Osteoblast (primary cell): ENCODE measurements around the gene GRK1. TPM values are rescaled to one million over a fixed set of nuclear protein-coding genes. Genes with fewer than 3 reads are reported as not detected.
A peak's percentile ranks its signal among the peaks of the same experiment; 100 is the strongest.

Experiments used
- DNase-seq: peaks from one replicate; pipeline ENCODE4 v3.0.0; 2011; ENCODE audit warnings: low spot score, mixed read lengths; ENCODE audit not compliant: insufficient read length; ENCODE audit errors: missing footprints
- H2AFZ ChIP-seq: 2 replicates; pipeline ENCODE4 v1.6.0; 2011; ENCODE audit warnings: mild to moderate bottlenecking, low read length
- H3K27ac ChIP-seq: 2 replicates; pipeline ENCODE4 v1.5.1; 2011; ENCODE audit warnings: mild to moderate bottlenecking, low read depth, low read length, moderate library complexity
- H3K27me3 ChIP-seq: 2 replicates; pipeline ENCODE4 v1.6.0; 2012; ENCODE audit warnings: mild to moderate bottlenecking, control low read depth, inconsistent platforms, low read length, moderate library complexity; ENCODE audit not compliant: insufficient read depth
- H3K36me3 ChIP-seq: 2 replicates; pipeline ENCODE4 v1.5.1; 2011; ENCODE audit warnings: mild to moderate bottlenecking, low read length, control low read depth, moderate library complexity; ENCODE audit not compliant: insufficient read depth
- H3K4me1 ChIP-seq: 2 replicates; pipeline ENCODE4 v1.5.1; 2011; ENCODE audit warnings: mild to moderate bottlenecking, low read length, control low read depth, moderate library complexity; ENCODE audit not compliant: insufficient read depth
- H3K4me2 ChIP-seq: 2 replicates; pipeline ENCODE4 v1.6.0; 2011; ENCODE audit warnings: mild to moderate bottlenecking, low read length; ENCODE audit not compliant: insufficient read depth
- H3K4me3 ChIP-seq: fragments of 200-600 bp; sonication (generic); 3 replicates; pipeline ENCODE4 v1.5.1; 2012; ENCODE audit warnings: mild to moderate bottlenecking, low read length, inconsistent platforms; ENCODE audit not compliant: insufficient read depth
- H3K79me2 ChIP-seq: 2 replicates; pipeline ENCODE4 v1.6.0; 2012; ENCODE audit warnings: mild to moderate bottlenecking, low read length, control low read depth, inconsistent platforms; ENCODE audit not compliant: insufficient read depth
- H3K9me3 ChIP-seq: 2 replicates; pipeline ENCODE4 v1.5.1; 2011; ENCODE audit warnings: low read depth, low read length, control low read depth
- H4K20me1 ChIP-seq: 2 replicates; pipeline ENCODE4 v1.6.0; 2012; ENCODE audit warnings: mild to moderate bottlenecking, low read length, control low read depth; ENCODE audit not compliant: insufficient read depth
- CTCF ChIP-seq: IDR thresholded peaks from 2 replicates; pipeline ENCODE4 v1.5.1; 2011; ENCODE audit warnings: mild to moderate bottlenecking, low read depth, low read length, moderate library complexity; ENCODE audit errors: extremely low read depth
- total RNA-seq: library from RNA; depleted of rRNA; stranded (reverse); fragments of >200 nt; gene quantifications from 2 replicates; pipeline ENCODE4 v1.2.3, GENCODE V29; 2012

Gene GRK1
- total RNA-seq, 1 donor = not detected

GRCh38 chr13:113630296-113630695 lies 36.7 kb upstream of the GRK1 start:
- peaks cover 30% of the 10 kb centered on the region for H4K20me1 ChIP-seq
- no peak overlapping the region for H3K4me2 ChIP-seq
- peaks cover 14% of the 10 kb centered on the region for H3K4me1 ChIP-seq
- no peak overlapping the region for H3K4me3 ChIP-seq
- H2AFZ ChIP-seq = no peak overlapping the region
- H3K9me3 ChIP-seq = no peaks in the 10 kb centered on the region
- H3K79me2 ChIP-seq = peaks cover 59% of the 10 kb centered on the region
- no peak overlapping the region for H3K27ac ChIP-seq
- no peaks in the 10 kb centered on the region for H3K27me3 ChIP-seq
- DNase-seq = peak; percentile 44
- no peak for TF ChIP-seq CTCF
- peaks cover 45% of the 10 kb centered on the region for H3K36me3 ChIP-seq

- H3K4me3 ChIP-seq = no peak overlapping the region
- H3K4me2 ChIP-seq = no peak overlapping the region
- no peaks in the 10 kb centered on the region for H3K9me3 ChIP-seq
- peaks cover 9% of the 10 kb centered on the region for H3K4me1 ChIP-seq
- no peak overlapping the region for H3K27ac ChIP-seq
- peaks cover 26% of the 10 kb centered on the region for H4K20me1 ChIP-seq
- no peak overlapping the region for H2AFZ ChIP-seq
- H3K27me3 ChIP-seq = no peaks in the 10 kb centered on the region
- H3K36me3 ChIP-seq = peaks cover 49% of the 10 kb centered on the region
- H3K79me2 ChIP-seq = peaks cover 57% of the 10 kb centered on the region
- DNase-seq = no peak
- no peak for TF ChIP-seq CTCF
These were observed 36.2 kb upstream of the GRK1 start for GRCh38 chr13:113630804-113631203.

GRCh38 chr13:113631341-113632095 lies 35.5 kb upstream of the GRK1 start:
- peaks cover 22% of the 10 kb centered on the region for H4K20me1 ChIP-seq
- H3K36me3 ChIP-seq = peaks cover 56% of the 10 kb centered on the region
- no peak overlapping the region for H2AFZ ChIP-seq

More at GRCh38 chr13:113631341-113632095, 35.5 kb upstream of the GRK1 start:
- no peak for DNase-seq
- Histone ChIP-seq H3K4me2 (no peak overlapping the region), H3K4me1 (peaks cover 2% of the 10 kb centered on the region), H3K4me3 (no peak overlapping the region), H3K79me2 (peaks cover 52% of the 10 kb centered on the region), H3K27me3 (no peaks in the 10 kb centered on the region), H3K27ac (no peak overlapping the region), H3K9me3 (no peaks in the 10 kb centered on the region)
- TF ChIP-seq CTCF = no peak
